ENCODE results near the gene HIF3A. TPM values are rescaled to one million over a fixed set of nuclear protein-coding genes. Genes with fewer than 3 reads are reported as not detected.

HIF3A gene
- total RNA-seq, 4 donors from 2014 or later = 33.3 to 222 (median 60.3) TPM

DNA sequence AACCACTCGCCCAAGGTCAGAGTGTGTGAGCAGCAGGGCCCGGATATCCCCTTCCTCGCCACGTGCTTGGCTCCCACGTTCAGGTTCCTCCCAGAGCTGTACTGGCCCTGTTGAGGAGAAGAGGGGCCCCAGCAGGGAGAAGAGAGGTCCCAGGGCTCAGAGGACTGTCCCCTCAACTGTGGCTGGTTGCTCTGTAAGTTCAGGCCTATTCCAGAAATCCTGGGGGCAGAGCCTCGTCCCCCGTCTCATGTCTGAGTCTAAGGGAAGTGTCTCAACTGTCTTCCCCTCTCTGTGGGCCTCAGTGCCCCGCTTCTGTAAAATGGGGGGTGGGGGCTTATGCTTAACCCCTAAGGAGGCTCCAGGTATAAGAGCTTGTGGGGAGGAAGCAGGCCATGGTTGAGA, 53.9 kb downstream of the HIF3A start:
- TF ChIP-seq, protein P1, sequence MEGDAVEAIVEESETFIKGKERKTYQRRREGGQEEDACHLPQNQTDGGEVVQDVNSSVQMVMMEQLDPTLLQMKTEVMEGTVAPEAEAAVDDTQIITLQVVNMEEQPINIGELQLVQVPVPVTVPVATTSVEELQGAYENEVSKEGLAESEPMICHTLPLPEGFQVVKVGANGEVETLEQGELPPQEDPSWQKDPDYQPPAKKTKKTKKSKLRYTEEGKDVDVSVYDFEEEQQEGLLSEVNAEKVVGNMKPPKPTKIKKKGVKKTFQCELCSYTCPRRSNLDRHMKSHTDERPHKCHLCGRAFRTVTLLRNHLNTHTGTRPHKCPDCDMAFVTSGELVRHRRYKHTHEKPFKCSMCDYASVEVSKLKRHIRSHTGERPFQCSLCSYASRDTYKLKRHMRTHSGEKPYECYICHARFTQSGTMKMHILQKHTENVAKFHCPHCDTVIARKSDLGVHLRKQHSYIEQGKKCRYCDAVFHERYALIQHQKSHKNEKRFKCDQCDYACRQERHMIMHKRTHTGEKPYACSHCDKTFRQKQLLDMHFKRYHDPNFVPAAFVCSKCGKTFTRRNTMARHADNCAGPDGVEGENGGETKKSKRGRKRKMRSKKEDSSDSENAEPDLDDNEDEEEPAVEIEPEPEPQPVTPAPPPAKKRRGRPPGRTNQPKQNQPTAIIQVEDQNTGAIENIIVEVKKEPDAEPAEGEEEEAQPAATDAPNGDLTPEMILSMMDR (IDR thresholded peaks at IDR 0.05; ENCODE audit: low read depth) = no peak

DNA sequence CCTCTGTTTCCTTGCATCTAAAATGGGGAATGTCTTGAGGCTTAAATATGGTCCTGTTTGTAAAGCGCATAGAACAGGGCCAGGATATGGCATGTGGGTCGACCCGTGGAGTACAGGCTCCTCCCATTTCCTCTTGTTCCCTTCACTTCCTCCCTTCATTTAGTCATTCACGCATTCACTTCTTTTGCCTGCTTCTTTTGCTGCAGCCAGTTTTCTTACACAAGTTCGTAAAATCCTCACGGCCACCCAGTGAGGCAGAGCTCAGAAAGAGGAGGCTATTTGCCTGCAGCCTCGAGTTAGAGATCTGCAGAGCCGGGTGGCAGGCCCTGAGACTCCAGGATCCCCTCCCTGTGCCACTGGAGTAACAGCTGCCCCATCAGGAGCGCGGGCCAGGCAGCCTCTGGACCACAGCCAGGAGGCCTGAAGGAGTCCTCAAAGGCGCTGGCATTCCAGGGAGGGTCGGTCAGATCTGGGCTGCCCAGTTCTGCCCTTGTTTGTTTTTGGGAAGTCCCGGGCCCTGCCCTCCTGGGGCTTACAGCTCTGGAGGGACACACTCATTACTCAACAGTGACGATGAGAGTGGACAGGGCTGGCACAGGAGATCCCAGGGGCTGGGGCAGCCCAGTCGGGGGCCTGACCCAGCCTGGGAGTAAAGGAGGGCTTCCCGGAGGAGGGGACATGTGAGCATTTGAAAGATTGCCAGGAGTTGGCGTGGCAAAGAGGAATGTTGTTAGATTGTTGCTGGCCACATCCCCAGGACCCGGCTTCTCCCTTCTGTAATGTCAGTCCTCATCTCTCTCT, 54.6 kb downstream of the HIF3A start:
- TF ChIP-seq, protein P1 (IDR thresholded peaks at IDR 0.05; ENCODE audit: low read depth) = no peak

DNA sequence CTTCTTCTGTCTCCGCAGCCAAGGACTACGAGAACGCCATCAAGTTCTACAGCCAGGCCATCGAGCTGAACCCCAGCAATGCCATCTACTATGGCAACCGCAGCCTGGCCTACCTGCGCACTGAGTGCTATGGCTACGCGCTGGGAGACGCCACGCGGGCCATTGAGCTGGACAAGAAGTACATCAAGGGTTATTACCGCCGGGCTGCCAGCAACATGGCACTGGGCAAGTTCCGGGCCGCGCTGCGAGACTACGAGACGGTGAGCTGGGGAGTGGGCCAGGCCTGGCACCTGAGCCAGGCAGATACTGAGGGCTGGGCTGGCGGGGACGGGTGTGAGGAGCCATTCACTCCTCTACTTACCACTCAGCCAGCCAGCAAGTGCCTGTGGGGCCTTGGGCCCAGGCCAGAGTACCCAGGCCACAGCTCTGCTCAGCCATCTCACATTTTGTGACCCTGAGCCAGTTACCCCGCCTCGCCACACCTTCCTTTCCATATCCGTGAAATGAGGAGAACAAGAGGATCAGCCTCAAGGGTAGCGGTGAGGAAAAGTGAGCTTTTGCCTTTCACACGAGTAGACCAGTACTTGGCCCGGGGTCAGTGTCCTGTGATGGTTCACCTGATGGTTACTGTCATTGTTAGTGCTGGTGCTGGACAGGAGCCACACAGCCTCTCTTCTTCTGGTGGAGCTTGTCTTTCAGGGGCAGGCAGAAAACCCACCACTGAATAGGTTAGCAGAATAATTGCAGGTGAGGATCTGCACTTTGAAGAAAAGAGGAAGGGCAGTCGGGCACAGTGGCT, 57.1 kb downstream of the HIF3A start:
- TF ChIP-seq, protein P1 (IDR thresholded peaks at IDR 0.05; ENCODE audit: low read depth) = no peak

DNA sequence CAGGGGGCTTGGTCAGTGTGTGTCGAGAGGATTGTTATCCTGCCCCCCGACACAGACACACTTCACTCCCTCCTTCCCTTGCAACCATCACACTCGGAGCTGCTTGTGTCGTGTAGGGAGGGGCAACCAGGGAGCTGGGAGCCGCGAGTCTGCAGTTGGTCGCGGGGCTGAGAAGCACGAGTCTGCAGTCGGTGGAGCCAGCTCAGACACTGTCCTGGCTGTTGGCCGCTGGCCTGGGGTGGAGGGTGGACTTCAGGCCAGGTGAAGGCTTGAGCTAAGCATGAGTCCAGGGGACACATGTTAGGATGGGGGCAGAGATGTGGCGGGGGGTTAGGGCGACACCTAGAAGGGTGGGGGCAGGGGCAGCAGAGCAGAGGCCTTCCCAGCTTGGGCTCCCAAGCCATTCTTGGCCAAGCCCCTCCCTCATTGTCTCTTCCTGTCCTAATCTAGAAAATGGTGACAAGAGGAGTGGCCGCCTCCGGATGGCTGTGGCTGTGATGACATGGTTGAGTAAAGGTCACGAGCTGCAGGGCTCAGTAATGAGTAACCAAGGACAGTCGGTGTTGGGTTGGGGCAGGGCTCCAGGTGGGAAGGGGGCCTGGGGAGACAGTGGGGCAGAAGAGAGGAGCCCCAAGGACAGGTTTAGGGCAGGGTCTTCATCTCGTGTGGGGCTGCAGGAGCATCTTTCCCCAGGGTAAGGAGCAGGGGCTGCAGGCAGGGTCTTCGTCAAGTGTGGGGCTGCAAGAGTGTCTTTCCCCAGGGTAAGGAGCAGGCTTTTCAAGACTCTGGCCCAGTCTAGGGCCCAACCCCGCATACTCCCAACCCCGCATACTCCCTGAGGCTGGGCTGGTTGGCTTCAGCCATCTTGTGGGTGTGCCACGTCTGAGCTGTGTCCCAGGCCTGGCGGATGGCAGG, 58.6 kb downstream of the HIF3A start:
- TF ChIP-seq, protein P1 (IDR thresholded peaks at IDR 0.05; ENCODE audit: low read depth) = no peak

DNA sequence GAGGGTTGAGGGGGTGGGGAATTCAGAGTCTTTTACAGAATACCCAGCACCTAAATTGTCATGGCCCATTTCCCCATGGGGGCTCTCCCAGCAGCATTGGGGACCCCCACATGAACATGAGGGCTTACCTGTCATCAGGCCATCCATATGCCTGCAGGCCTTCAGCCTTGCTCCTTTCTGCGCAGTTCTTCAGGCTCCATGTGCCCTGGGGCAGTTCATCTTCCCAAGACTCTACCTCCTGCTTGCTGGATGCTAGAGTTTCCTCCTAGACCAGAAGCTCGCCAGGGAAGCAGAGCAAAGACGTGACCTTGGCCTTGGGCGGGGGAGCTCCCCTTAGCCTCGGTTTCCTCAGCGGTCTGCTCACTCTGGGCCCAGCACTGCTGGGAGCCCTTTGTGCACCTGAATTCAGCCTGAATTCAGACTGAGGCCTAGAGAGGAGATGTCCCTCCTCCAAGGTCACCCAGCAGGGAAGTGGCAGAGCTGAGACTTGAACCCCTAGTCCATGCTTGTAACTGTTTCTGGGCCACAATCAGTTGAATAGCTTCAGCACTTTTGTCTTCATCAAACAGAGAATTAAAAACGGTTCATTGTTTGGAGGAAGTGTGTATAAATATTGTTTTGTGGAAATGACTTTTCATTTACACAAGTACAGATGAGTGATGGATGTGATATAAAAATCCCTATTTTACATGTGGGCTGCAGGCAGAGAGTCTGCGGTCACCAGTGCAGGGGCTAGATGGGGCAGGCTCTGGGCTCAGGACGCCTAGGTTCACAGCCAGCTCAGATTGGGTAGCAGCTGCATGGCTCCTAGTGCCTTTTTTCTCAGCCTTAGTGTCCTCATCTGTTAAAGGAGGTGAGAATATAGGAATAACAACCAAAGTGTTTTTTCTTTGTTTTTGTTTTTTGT, 59.6 kb downstream of the HIF3A start:
- TF ChIP-seq, protein P1 (IDR thresholded peaks at IDR 0.05; ENCODE audit: low read depth) = no peak

DNA sequence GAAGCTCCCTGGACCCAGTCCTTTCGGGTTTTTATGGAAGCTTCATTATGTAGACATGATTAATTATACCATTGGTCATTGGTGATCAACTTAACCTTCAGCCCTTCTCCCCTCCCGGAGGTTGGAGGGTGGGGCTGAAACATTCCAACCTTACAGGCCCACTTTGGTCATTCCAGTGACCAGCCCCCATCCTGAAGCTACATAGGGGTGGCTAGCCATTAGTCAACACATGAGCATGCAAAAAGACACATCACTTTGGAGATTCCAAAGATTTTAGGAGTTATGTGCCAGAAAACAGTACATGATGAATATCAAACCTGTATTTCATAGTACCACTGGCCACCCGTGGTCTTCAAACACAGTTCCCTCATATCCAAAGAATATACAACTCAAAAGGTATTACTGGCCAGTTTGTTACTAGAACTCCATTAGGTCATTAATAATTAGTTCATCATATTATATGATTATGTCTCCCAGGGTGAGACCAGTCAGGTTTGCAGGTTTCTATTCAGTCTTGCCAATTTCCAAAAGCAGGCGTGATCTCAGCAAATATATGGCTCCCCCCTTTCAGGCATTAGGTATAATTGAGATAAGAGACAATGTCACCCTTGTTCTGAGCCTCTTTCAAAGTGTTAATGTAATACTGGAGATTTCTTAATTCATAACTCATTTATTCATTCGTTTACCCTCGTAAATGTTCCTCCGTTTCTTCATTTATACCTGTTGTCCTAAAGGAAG, 61.2 kb downstream of the HIF3A start:
- TF ChIP-seq, protein P1 (IDR thresholded peaks at IDR 0.05; ENCODE audit: low read depth) = no peak

Measured in subcutaneous adipose tissue (tissue), 4 donors.